GM18502 (cell line): ENCODE measurements around the gene MYO5B.

Experiments used
- ATAC-seq: cut with Tn5 transposase; IDR thresholded peaks from one replicate; pipeline ENCODE4 v1.9.1; 2021; ENCODE audit warnings: mild to moderate bottlenecking; ENCODE audit not compliant: unreplicated experiment, poor library complexity

MYO5B gene

DNA sequence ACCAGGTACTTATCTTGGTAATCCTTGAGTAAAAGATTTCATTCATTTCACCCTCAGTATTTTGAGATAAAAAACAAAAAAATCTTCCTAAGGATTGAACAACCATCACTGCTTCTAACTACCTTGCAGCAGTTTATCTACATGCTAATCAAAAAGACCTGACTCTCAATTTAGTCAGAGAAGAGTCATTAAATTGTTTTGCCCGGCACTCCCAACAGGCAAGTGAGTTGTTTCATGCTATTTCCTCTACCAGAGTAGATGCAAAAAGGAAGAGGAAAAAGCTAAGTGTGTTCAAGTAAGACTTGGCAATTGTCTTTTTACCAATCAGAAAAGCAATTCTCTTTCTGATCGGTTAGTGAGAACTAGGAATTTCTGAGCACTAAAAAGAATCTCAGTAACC lies 39.5 kb downstream of the MYO5B start:
- ATAC-seq, result no peak

DNA sequence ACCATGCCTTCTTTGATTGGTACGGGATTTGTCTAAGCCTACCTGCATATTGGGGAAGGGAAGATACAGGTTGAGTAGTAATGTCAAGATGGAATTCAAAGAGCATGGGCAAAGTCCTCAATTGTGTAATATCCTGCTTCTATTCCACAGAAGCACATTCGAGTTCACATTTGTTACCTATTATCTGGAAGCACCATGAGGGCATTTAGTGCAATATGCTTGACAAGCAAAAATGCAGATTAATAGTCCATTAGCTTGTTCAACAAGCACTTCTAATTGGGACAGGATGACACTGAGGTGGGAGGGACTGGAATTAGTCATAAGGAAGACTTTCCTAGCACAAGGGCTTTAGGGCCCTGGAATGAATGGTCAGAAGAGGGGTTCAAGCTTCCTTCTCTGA lies 40.5 kb downstream of the MYO5B start:
- no peak for ATAC-seq

- no peak for ATAC-seq
Measured at GRCh38 chr18:50152900-50153299, 42.0 kb downstream of the MYO5B start.

DNA sequence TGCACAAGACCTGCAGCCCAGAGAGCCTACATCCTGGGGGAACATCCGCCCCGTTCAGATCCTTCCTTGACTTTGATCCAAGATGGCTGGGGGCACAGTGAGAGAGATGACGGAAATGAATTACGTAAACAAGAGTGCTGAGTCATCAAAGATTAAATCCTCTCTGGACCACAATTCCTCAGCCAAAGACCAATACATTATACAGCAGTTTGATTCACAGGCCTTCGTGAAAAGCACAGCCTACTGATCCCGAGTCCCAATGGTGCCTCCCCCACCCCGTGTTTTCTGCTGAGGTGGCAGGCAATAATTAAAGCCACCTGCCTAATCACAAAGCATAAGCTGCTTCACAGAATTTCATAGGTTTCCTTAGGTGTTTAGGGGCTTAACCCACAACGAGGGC lies 43.0 kb downstream of the MYO5B start:
- no peak for ATAC-seq

- no peak for ATAC-seq
Measured at GRCh38 chr18:50144540-50144939, 50.4 kb downstream of the MYO5B start.

DNA sequence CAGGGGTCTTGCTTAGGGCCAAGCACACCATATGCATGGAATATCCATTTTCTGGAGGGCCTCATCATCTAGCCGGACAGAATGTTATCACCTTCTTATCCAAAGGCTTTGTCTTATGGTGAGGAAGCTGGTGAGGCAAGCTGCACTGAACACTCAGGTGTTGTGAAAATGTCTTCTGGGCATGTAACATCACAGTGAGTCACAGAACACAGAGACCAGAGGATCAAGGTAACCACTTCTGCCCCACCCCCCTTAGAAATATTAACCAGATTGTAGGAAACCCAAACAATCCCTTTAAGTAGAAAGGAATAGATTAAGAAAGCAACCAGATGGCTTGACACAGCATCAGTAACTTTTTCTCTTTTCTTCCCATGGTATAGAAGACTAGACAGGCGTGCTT lies 51.1 kb downstream of the MYO5B start:
- no peak for ATAC-seq

DNA sequence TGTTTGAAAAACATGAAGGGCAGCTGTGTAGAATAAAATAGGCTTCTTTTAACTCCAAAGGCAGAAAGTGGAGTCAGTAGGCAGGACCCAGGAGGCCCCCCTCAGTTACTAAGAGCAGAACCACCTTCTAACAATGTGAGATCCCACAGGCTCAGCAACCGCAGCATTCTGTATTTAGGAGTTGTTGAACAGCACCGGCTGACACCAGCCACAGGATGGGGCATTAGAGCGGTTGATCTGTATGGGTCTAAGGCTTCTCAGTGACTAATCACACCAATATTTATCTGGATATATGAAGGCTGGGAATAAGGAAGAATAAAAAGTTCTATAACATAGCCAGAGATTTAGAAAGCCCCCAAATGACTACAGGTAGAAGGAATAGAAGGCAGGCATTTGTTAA lies 51.7 kb downstream of the MYO5B start:
- no peak for ATAC-seq

DNA sequence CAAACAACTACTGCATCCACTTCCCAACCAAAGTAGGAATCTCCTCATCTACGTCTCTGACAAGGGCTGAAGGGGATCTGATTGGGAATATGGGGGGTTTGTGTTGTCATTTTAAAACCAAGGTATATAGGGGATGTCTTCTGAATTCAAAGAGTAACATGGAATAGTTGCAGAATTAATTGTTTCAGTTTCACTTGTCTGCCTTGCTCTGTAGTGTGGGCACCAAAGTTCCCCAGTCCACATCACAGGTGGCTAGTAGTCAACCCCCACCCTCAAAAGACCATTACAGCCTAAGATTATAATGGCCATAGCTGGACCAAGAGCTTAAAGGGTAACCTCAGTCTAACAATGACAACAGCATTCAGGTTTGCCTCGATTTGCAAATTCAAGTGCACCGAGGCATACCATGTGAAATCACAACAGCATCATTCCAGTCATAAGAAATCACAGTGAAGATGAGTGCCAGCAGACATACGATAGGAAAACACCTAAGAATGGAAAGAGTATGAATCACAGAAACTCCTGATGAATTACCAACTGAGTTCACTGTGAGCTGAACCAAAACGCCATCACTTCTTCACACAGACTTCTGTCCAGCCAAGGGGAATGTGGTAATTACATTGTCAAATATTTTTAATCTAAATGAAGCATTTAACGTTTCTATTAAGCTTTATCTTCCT lies 52.4 kb downstream of the MYO5B start:
- no peak for ATAC-seq

- no peak for ATAC-seq
Measured at GRCh38 chr18:50138181-50139064, 56.5 kb downstream of the MYO5B start.

- ATAC-seq, result no peak
Measured at GRCh38 chr18:50135903-50136302, 59.0 kb downstream of the MYO5B start.

DNA sequence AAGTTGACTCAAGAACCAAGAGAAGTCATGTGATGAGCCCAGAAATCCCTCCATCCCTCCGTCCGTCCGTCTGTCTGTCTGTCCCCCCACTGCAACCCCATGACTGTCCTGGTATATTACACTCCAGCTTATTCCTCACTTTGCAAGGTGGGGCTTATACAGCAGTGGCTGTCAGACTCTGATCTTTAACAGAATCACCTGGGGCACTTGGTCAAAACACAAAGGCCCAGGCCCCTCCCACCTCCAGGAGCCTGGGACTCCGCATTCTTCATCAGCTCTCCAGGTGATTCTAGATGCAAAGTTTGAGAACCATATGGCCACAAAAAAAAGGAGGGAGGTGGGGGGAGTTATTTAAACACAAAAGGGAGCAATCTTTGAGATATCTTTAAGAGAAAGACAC lies 61.4 kb downstream of the MYO5B start:
- no peak for ATAC-seq

GRCh38 chr18:50131591-50131990 lies 63.4 kb downstream of the MYO5B start:
- no peak for ATAC-seq

- no peak for ATAC-seq
Measured at GRCh38 chr18:50128506-50129271, 66.3 kb downstream of the MYO5B start.

DNA sequence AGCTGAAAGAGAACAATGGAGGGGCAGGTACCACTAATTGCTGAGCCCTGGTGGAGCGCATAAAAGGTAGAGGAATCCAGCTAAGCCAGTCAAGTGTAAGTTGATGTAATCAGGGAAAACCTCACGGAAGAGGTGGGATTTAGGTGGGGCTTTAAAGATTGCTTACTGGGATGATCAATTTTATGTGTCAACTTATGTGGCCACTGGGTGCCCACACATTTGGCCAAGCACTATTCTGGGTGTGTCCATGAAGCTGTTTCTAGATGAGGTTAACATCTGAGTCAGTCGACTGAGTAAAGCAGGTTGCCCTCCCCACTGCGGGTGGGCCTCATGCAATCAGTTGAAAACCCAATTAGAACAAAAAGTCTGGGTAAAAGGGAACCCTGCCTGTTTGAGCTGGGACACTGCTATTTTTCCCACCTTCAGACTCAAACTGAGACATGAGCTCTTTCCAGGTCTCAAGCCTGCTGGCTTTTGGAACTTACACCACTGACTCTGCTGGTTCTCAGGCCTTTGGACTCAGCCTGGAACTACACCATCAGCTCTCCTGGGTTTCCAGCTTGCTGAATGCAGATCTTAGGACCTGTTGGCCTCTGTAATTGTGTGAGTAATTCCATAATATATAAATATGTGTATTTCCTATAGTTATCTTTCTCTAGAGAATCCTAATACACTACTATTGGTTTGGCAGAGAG lies 67.3 kb downstream of the MYO5B start:
- no peak for ATAC-seq

GRCh38 chr18:50126471-50126870 lies 68.5 kb downstream of the MYO5B start:
- ATAC-seq, result no peak

DNA sequence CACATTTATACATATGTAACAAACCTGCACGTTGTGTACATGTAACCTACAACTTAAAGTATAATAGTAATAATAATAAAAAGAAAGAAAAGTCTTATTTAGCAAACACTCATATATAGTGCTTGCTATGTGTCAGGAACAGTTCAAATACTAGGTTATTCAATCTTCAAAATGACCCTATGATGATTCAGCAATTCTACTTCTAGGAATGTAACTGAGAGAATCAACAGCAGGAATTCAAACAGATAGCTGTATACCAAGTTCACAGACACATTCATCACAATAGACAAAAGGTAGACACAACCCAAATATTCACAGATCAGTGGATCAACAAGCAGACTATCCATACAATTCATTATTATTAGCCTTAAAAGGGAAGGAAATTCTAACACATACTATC lies 69.5 kb downstream of the MYO5B start:
- no peak for ATAC-seq

- no peak for ATAC-seq
Measured at GRCh38 chr18:50119296-50119695, 75.7 kb downstream of the MYO5B start.

DNA sequence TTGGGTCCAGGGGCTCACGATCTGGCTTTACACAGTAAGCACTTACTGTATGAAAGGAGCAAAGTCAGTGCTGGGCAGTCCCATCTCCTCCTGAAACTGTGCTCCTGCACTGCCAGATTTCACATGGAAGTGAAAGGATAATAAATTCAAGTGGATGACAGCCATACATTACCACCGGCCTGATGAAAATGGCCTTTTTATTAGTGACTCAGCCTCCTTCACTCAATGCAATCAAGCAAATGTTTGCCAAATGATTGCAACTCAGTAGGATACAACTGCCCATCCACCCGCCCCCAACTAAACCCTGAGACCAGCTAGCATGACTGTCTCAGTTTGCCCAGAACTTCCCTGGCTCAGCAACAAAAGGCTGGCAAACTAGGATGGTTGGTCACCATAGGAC lies 77.1 kb downstream of the MYO5B start:
- no peak for ATAC-seq

GRCh38 chr18:50115095-50115494 lies 79.9 kb downstream of the MYO5B start:
- no peak for ATAC-seq

DNA sequence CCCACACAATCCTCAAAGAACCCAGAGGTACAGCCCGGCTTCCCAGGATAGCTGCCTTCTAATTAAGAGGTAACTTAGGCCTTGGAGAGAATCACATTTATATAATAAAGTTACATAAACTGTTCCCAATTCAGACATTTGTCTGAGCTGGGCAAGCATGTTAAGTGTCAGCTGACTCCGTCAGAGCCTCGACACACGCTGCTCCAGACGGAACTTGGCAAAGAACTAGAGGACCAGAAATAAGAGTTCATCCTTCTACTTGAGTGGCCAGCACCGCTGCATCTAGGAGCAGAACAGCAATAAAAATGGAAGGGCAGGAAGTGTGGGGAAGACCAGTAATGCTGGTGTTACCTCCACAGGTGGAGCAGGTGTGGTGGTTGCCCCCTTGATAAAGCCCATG lies 80.5 kb downstream of the MYO5B start:
- no peak for ATAC-seq

- ATAC-seq, result no peak
Measured at GRCh38 chr18:50113726-50114125, 81.2 kb downstream of the MYO5B start.
